ENCODE data around the gene STAT4.

DNA sequence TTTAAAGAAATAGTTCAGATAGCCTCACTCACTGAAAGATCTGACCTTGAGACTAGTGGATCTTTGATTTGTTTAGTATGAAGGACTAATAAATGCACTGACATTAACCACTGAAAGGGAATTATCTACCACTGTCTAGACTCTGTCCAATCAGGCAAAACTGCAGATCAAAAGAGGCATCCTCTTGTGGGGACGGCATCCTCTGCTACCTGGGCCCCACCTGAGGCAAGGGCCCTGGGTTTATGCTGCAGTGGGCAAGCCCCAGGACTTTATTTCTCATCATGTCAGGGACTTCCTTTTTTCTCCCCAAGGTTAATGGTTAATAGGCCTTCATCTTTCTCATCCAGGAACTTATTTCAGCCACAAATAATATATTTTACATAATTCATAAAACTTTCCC is 169.1 kb downstream of the STAT4 start:
- no peak for TF ChIP-seq CTCF (IDR thresholded peaks at IDR 0.05)
- no peak for TF ChIP-seq POLR2A (IDR thresholded peaks at IDR 0.05)

Measured in thyroid gland (tissue), 4 donors.